Ishikawa (cell line): ENCODE data around the gene OR9K2.

Experiments
- CEBPB ChIP-seq: IDR thresholded peaks from 2 replicates; pipeline ENCODE4 v1.6.1; 2012
- CREB1 ChIP-seq: IDR thresholded peaks from 2 replicates; pipeline ENCODE4 v1.6.1; 2012; ENCODE audit warnings: low read depth
- EGR1 ChIP-seq: IDR thresholded peaks from 2 replicates; pipeline ENCODE4 v1.6.1; 2012
- EP300 ChIP-seq: IDR thresholded peaks from 2 replicates; pipeline ENCODE4 v1.6.1; 2012; ENCODE audit warnings: borderline replicate concordance
- FOXM1 ChIP-seq: IDR thresholded peaks from 2 replicates; pipeline ENCODE4 v1.6.1; 2012; ENCODE audit warnings: low read depth, borderline replicate concordance
- NFIC ChIP-seq: IDR thresholded peaks from 2 replicates; pipeline ENCODE4 v1.6.1; 2012
- RAD21 ChIP-seq: IDR thresholded peaks from 2 replicates; pipeline ENCODE4 v1.6.1; 2012; ENCODE audit warnings: low read depth
- TAF1 ChIP-seq: IDR thresholded peaks from 2 replicates; pipeline ENCODE4 v1.6.1; 2012; ENCODE audit warnings: low read depth, mild to moderate bottlenecking
- TCF12 ChIP-seq: IDR thresholded peaks from 2 replicates; pipeline ENCODE4 v1.6.1; 2012; ENCODE audit warnings: low read depth
- TEAD4 ChIP-seq: IDR thresholded peaks from 2 replicates; pipeline ENCODE4 v1.6.1; 2012
- YY1 ChIP-seq: IDR thresholded peaks from 2 replicates; pipeline ENCODE4 v1.6.1; 2012; ENCODE audit warnings: low read depth
- ZBTB7A ChIP-seq: IDR thresholded peaks from 2 replicates; pipeline ENCODE4 v1.6.1; 2012; ENCODE audit warnings: low read depth
- TF ChIP-seq, protein P1 (sequence below): IDR thresholded peaks from 2 replicates; pipeline ENCODE4 v1.6.1; 2012; ENCODE audit warnings: low read depth, mild to moderate bottlenecking
- TF ChIP-seq, protein P2 (sequence below): IDR thresholded peaks from 2 replicates; pipeline ENCODE4 v1.6.1; 2012
- TF ChIP-seq, protein P3 (sequence below): IDR thresholded peaks from 2 replicates; pipeline ENCODE4 v1.6.1; 2012

The OR9K2 gene, protein sequence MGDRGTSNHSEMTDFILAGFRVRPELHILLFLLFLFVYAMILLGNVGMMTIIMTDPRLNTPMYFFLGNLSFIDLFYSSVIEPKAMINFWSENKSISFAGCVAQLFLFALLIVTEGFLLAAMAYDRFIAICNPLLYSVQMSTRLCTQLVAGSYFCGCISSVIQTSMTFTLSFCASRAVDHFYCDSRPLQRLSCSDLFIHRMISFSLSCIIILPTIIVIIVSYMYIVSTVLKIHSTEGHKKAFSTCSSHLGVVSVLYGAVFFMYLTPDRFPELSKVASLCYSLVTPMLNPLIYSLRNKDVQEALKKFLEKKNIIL

DNA sequence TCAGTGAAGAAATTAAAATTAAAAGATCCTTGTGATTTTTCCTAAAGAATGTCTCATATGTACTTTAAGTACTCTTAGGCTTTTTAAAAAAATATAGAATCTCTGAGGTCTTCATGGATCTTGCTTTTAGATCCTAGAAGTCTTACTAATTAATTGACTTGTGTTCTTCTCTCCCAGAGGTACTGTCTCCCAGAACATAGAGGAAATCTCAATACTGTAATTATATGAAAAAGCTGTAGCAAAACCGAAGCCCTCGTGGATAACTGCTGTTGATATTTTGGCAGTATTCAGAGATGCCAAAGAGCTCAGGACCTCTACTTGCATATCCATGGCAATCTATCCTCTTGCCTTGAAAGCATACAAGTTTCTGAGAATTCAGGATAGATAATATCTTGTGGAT is at the start of gene OR9K2:
Gene OR9K2 (plus strand): TSS at position 301 of the 400 bp plus-strand sequence. CDS start 3,429 bp downstream, outside the sequence.
- TF ChIP-seq ZBTB7A (no peak), RAD21 (no peak), TAF1 (no peak), TEAD4 (no peak), EGR1 (no peak), YY1 (no peak), FOXM1 (no peak), CREB1 (no peak)
- TF ChIP-seq, protein P1, sequence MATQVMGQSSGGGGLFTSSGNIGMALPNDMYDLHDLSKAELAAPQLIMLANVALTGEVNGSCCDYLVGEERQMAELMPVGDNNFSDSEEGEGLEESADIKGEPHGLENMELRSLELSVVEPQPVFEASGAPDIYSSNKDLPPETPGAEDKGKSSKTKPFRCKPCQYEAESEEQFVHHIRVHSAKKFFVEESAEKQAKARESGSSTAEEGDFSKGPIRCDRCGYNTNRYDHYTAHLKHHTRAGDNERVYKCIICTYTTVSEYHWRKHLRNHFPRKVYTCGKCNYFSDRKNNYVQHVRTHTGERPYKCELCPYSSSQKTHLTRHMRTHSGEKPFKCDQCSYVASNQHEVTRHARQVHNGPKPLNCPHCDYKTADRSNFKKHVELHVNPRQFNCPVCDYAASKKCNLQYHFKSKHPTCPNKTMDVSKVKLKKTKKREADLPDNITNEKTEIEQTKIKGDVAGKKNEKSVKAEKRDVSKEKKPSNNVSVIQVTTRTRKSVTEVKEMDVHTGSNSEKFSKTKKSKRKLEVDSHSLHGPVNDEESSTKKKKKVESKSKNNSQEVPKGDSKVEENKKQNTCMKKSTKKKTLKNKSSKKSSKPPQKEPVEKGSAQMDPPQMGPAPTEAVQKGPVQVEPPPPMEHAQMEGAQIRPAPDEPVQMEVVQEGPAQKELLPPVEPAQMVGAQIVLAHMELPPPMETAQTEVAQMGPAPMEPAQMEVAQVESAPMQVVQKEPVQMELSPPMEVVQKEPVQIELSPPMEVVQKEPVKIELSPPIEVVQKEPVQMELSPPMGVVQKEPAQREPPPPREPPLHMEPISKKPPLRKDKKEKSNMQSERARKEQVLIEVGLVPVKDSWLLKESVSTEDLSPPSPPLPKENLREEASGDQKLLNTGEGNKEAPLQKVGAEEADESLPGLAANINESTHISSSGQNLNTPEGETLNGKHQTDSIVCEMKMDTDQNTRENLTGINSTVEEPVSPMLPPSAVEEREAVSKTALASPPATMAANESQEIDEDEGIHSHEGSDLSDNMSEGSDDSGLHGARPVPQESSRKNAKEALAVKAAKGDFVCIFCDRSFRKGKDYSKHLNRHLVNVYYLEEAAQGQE = no peak
- TF ChIP-seq, protein P2, sequence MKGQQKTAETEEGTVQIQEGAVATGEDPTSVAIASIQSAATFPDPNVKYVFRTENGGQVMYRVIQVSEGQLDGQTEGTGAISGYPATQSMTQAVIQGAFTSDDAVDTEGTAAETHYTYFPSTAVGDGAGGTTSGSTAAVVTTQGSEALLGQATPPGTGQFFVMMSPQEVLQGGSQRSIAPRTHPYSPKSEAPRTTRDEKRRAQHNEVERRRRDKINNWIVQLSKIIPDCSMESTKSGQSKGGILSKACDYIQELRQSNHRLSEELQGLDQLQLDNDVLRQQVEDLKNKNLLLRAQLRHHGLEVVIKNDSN = no peak
- TF ChIP-seq, protein P3, sequence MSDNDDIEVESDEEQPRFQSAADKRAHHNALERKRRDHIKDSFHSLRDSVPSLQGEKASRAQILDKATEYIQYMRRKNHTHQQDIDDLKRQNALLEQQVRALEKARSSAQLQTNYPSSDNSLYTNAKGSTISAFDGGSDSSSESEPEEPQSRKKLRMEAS = no peak

DNA sequence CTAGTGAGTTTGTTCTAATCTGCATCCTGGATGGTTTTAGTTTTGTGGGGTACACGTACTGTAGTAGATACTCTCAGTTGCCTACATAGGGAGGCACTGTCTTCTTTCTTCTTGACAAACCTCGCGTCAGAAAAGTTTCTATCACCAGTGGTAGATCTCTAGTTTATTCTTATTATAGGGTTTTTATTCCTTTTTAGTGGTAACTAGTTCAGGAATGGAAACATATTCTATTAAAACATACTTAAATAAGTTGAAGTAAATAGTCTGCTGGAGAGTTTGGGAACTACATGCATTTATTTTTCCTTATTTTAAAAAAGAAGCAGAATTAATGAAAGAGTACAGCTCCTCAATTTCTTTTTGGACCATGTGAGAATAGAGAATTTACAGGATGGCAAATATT is 33.6 kb upstream of the OR9K2 start:
- TF ChIP-seq TAF1 (no peak), CEBPB (no peak), EP300 (no peak), YY1 (no peak), FOXM1 (no peak), NFIC (no peak), ZBTB7A (no peak), TCF12 (no peak), EGR1 (no peak), TEAD4 (no peak), CREB1 (no peak), RAD21 (no peak)
- TF ChIP-seq, protein P2 = no peak
- TF ChIP-seq, protein P1 = no peak
- TF ChIP-seq, protein P3 = no peak

DNA sequence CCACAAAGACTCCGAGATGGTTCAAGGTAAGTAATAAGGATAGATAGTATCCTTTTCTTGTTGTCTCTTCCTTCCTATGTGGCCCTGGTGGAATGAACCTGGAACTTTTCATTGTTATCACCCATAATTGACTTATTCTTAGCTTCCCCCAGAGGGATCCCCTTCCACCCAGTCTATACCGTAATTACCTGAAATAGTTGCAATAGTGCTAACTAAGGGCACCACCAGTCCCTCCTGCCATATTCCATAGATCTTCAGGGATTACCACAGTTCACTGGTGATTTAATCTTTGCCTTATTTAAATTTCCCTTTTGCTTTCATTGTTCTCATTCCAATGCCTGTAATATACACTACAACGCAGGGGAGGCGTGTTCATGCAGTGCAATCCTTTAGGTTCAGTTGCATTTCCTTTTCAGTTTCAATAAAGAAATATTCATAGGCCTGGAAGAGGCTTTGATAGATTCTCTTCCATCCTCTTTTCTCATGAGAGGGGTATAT is 13.8 kb upstream of the OR9K2 start:
- no peak for TF ChIP-seq CREB1
- TF ChIP-seq ZBTB7A = no peak
- TF ChIP-seq EGR1 = no peak
- no peak for TF ChIP-seq CEBPB
- TF ChIP-seq, protein P2 = no peak
- TF ChIP-seq RAD21 = no peak
- TF ChIP-seq, protein P3 = no peak
- no peak for TF ChIP-seq TEAD4
- TF ChIP-seq TCF12 = no peak
- no peak for TF ChIP-seq TAF1
- TF ChIP-seq, protein P1 = no peak
- no peak for TF ChIP-seq YY1
- TF ChIP-seq NFIC = no peak
- no peak for TF ChIP-seq FOXM1
- no peak for TF ChIP-seq EP300
